Stimulated activated CD4-positive, alpha-beta T cell treated with anti-CD3 and anti-CD28 coated beads, TNF-alpha, amount 100 ng/mL, for 24 hours (primary cell): ENCODE results near the gene VEGFC.

ENCODE experiments used
- DNase-seq, 3 experiments: peaks; one replicate each; pipeline ENCODE4 v3.0.0-alpha.2; 2020; ENCODE audit warnings: low read depth in 3 of 3

Gene VEGFC

DNA sequence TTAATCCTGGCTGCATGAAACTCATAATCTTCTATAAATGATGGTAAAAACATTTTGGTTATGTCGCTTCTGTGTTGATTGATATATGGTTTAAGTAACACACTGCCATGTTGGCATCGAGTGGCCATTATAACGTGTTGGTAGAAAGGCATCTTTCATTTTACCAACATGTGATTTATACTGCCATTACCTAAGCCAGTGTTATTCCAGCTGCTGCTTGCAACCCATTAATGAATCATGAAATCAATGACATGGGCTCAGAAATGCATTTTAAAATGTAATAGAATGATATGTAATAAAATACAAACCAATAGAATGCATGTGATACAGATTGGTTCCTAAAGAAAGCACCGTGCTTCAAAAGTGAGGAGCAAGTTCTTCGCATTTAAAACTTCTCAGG, 102.0 kb downstream of the VEGFC start:
- no peak for DNase-seq

- DNase-seq, result no peak
These were observed 112.0 kb downstream of the VEGFC start for GRCh38 chr4:176680668-176681180.

- DNase-seq, result no peak
These were observed 115.8 kb downstream of the VEGFC start for GRCh38 chr4:176676901-176677300.

GRCh38 chr4:176675810-176676209, 116.9 kb downstream of the VEGFC start:
- no peak for DNase-seq

- no peak for DNase-seq
These were observed 121.2 kb downstream of the VEGFC start for GRCh38 chr4:176671532-176671931.

DNA sequence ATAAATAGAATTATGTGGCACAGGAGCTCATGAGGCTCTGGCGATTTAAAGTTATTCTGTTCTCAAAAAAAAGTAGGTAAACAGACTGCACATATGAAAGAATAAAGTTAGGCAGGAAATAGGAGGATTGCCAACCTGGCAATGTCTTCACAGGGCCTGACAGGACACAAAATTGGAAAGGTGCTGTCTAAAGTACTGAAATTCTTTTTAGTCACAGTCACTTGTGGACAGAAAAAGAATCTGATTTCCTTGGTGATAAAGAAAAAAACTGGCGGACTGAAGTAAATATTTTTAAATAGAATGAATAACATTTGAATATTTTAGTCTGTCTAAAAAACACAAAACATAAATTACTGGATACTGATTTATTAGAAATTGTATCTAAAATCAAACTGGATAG, 124.4 kb downstream of the VEGFC start:
- no peak for DNase-seq

DNA sequence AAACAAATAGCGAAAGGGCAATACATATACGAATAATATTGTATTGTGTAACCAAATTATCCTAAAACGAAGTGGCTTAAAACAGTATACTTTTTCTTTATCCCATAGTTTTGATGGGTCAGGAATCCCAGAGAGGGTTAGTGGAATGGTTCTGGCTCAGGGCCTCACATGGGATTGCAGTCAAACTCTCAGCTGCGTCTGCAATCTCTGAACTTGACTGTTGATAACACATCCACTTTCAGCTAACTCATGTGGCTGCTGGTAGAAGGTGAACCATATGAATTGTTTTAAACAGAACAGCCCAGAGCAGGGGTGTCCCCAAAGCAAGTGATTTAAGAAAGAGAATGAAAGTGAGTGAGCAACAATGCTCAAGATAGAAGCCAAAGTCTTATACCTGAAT, 127.8 kb downstream of the VEGFC start:
- no peak for DNase-seq

GRCh38 chr4:176660561-176660960, 132.2 kb downstream of the VEGFC start:
- no peak for DNase-seq

GRCh38 chr4:176656108-176656507, 136.6 kb downstream of the VEGFC start:
- DNase-seq, result no peak

DNA sequence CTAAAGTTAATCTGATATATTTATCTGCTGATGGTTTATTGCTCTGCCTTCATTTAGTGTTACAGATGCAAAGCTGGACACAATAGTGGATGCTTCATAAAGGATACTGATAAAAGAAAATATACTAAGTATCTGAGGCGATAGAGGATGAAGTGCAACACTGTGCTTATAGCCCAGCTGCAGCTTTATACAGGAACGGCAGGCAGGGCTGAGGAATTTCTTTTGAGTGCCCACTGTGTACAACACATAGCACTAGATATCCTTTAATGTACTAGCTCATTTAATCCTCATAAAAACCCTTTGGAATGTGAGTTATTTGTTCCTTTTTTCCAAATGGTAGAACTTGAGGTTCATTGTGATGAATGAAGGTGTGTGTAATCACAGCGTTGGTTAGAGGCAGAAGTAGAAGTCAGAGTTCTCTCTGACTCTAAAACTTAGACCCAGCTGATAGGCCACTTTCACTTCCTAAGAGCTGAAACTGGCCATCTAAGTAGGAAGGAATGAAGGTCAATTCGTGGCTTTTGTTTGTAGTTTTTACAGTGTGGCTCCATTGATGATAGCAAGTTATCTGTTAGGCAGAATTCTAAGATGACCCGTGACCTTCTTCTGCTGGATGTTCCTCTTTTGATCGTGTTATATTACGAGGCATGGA, 138.0 kb downstream of the VEGFC start:
- DNase-seq, result no peak

- DNase-seq, result no peak
These were observed 139.1 kb downstream of the VEGFC start for GRCh38 chr4:176653401-176654220.

DNA sequence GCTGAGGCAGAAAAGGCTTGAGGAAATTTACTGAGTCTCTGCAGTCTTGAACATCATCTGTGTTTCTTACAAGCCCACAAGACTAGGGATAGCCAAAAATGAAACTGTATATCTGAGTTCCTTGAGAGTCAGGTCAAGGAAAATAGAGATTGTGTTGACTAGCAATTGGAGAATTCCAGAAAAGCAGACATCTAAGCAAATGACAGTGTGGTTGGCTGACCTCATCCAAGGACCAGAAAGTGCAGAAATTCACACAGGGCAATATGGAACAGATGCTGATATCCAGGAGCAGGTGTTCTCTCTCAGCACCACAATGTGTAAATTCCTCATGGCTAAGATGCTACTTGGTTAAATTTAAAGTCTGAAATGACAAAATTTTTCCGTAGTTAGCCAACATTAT, 146.4 kb downstream of the VEGFC start:
- no peak for DNase-seq

- no peak for DNase-seq
These were observed 147.3 kb downstream of the VEGFC start for GRCh38 chr4:176645246-176645960.

DNA sequence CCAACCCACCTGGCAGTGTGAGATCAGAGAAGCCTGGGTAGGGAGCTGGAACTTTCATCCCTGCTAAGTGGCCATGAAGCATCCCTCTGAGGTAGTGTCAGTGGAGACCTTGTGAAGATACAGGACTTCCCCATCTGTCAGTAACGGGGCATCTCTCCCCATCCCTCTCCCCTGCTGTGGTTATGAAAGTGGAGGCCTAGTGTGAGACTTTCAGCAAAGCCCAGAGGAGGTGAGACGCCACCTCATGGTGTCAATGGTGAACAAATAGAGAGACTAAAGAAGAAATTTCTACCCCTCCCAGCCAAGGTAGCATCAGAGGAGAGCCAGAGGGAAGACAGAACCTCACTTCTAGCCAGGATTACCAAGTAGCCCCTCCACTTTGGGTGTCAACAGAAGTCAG, 150.2 kb downstream of the VEGFC start:
- DNase-seq, result no peak

DNA sequence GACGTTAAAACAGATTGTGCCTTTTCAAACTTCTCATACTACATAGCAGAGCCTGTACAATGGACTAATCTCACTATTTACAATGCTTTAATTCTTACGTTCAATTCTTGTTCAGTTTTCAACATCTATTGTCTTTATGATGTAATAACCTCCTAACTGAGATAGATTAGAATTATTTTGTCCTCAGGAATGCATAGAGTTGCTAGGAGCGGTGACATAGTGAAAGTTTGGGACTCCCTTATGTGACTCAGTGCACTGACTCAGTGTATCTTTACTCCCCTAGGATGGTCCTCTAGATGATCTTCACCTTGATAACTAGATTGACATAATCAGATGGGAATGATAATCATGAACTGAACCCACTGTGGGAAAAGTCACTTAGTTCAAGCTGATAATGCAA, 151.5 kb downstream of the VEGFC start:
- no peak for DNase-seq

DNA sequence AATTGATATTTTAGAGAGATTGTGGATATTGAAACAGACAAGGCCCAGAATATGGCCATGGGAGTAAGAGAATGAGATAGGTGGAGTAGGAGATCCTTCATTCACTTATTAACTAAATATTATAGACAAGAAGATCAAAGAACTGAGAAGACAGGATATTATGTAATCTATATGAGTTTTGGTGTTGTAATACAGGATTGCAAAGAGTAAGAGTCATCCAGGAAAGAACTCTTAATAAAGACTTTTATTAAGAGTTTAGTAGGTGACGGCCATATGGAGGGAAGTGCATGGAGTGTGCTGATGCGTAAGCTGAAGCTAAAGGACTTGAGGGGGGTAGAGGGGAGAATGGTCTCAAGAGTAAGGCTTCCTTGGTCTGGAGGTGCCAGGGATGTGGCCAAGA, 153.7 kb downstream of the VEGFC start:
- no peak for DNase-seq

GRCh38 chr4:176636292-176636691, 156.4 kb downstream of the VEGFC start:
- DNase-seq, result no peak

DNA sequence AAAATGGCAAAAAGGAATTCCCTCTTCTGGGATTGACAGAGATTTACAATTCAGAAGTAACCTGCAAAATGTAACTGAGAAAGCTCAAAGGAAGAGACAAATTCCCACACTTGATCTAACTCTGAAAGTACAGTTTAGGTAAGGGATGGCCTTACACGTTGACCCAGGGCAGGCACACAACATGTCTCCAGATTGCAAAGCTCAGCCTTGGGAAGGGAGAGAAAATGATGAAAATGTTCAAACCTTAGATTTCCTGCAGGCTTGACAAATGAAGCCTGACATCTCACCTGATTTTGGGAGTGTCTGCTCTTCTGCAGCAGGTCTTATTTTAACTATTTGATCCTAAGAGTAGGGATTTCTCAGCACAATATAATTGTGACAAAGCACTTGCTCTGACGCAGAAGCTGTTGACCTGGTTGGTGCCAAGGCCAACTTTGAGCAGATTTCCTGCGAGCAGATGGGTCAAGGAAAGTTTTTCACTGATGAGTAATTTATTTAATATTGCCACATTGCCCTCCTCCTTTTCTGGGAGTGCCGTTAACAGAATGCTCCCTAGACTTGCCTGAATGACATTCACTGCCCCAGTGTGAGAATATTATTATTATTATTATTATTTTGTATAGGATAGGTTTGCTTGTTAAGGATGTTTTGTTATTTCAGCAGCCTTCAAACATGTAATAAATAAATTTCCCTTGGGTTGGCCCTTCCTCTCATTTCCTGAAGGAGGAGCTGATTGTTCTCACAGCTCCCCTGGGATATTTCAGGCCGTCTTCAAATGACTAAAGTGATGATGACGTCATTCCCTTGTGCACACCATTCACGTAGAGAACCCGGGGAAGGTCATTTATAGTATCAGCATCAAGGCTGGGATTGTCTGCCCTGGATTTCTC, 157.1 kb downstream of the VEGFC start:
- DNase-seq, result no peak
